ENCODE measurements around the gene ELL3.

- TF ChIP-seq CTCF (IDR thresholded peaks at IDR 0.05; ENCODE audit: borderline replicate concordance, extremely low read depth, low read length, poor library complexity, severe bottlenecking) (no peak), EZH2 (IDR thresholded peaks at IDR 0.05; ENCODE audit: borderline replicate concordance, low read depth, low read length, severe bottlenecking) (no peak)
These were observed 18.4 kb upstream of the ELL3 start for GRCh38 chr15:43795197-43795596.
